ENCODE data around the gene KIZ. TPM values are rescaled to one million over a fixed set of nuclear protein-coding genes. Genes with fewer than 3 reads are reported as not detected.

The KIZ gene
- total and polyA plus RNA-seq, 2 experiments from 2014 or later, result 58.3 to 63.6 TPM

DNA sequence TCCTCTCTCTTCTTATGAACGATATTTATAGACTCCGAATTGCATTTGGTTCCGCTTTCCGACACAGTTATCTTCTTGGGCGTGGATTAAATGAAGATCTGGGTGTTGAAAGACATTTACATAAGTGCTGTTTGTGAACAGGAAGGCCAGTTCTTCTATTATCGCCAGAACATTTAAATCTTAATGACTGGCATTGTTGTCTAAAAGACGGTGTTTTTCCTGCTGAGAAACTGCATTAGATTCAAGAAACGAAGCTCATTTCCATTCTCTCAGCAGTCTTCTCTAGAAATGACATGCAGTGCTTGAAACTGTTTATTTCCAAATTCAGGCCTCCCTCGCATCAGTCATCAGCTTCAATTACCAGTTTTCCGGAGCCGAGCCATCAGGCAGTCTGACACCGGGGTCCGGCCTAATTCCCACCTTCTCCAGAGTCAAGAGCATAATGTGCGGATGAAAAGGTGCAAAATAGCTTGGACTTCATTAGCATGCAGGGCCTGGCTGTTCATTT, 35.7 kb upstream of the KIZ start:
- no peaks in the 10 kb centered on the region for H3K79me2 ChIP-seq (replicated peaks; ENCODE audit: insufficient read depth)
- no peaks in the 10 kb centered on the region for H3K27me3 ChIP-seq (ENCODE audit: insufficient read depth)
- H3K9me3 Mint-ChIP-seq, result no peaks in the 10 kb centered on the region; the same call in 2 of the 3 replicates
- H3K4me1 Mint-ChIP-seq, result peaks cover 55% of the 10 kb centered on the region
- peaks cover 59% of the 10 kb centered on the region for H3K4me1 ChIP-seq (ENCODE audit: insufficient read depth)
- peaks cover 9% of the 10 kb centered on the region; the same call in 1 of the 2 replicates for H3K9me2 ChIP-seq (ENCODE audit: insufficient read depth)
- no peak overlapping the region; the same call in 1 of the 2 replicates for H3K27ac Mint-ChIP-seq
- H3K36me3 ChIP-seq (ENCODE audit: insufficient read depth), result no peaks in the 10 kb centered on the region
- TF ChIP-seq ZNF331 (CRISPR knock-in tag; IDR thresholded peaks at IDR 0.05; ENCODE audit: low read depth) (no peak), EZH2 (IDR thresholded peaks at IDR 0.05; ENCODE audit: low read depth, unreplicated experiment) (no peak), NANOG (IDR thresholded peaks at IDR 0.05; ENCODE audit: borderline replicate concordance) (peak; percentile 72; the same call in 1 of the 2 replicates), EZH2phosphoT487 (IDR thresholded peaks at IDR 0.05; ENCODE audit: unreplicated experiment) (no peak)
- peak overlapping the region; percentile 44 for H3K4me3 ChIP-seq
- ATAC-seq, result peak; percentile 46
- H3K27me3 Mint-ChIP-seq (ENCODE audit: insufficient read depth, low read depth, poor library complexity), result no peaks in the 10 kb centered on the region
- H4K20me1 ChIP-seq (replicated peaks; ENCODE audit: insufficient read depth), result no peaks in the 10 kb centered on the region
- H2AFZ ChIP-seq, result peak overlapping the region; percentile 14; the same call in 1 of the 2 replicates
- H3K36me3 Mint-ChIP-seq (ENCODE audit: low read depth), result no peaks in the 10 kb centered on the region
- H3F3A ChIP-seq (replicated peaks; ENCODE audit: low read depth), result no peaks in the 10 kb centered on the region
- DNase-seq (ENCODE audit: low spot score), result peak; percentile 18
- peak overlapping the region; percentile 72 for H3K4me2 ChIP-seq
- peak overlapping the region; percentile 86 for H3K27ac ChIP-seq (ENCODE audit: low read depth)
- H3K4me3 Mint-ChIP-seq, result peak overlapping the region; percentile 32

DNA sequence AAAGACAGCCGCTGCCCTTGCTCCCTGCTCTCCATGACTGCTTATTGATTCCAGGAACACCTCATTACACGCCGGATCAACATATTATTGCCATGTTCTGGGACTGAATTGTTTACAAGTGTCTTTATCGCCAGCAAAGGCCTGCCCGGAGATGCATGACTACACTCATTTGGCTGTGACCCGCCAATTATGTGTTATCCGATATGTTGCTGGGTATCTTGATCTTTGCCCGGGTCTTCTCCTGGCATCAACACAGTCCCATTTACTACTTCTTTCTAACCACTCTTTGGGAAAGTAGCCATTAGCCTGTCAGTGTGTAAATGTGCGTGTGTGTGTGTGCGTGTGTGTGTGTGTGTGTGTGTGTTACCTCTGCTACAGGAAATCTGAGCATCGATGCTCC, 35.2 kb upstream of the KIZ start:
- H3K9me3 Mint-ChIP-seq, result no peaks in the 10 kb centered on the region
- Histone ChIP-seq H3K36me3 (ENCODE audit: insufficient read depth) (no peaks in the 10 kb centered on the region), H3K4me2 (peak overlapping the region; percentile 72), H3K27me3 (ENCODE audit: insufficient read depth) (no peaks in the 10 kb centered on the region), H3K4me1 (ENCODE audit: insufficient read depth) (peaks cover 59% of the 10 kb centered on the region), H2AFZ (peak overlapping the region; percentile 14; the same call in 1 of the 2 replicates), H3K4me3 (peak overlapping the region; percentile 44), H3K9me2 (ENCODE audit: insufficient read depth) (peaks cover 9% of the 10 kb centered on the region; the same call in 1 of the 2 replicates), H4K20me1 (replicated peaks; ENCODE audit: insufficient read depth) (no peaks in the 10 kb centered on the region), H3F3A (replicated peaks; ENCODE audit: low read depth) (no peaks in the 10 kb centered on the region), H3K27ac (ENCODE audit: low read depth) (peak overlapping the region; percentile 86), H3K79me2 (replicated peaks; ENCODE audit: insufficient read depth) (no peaks in the 10 kb centered on the region)
- peaks cover 55% of the 10 kb centered on the region for H3K4me1 Mint-ChIP-seq
- ATAC-seq, result no peak; the same call in 1 of the 3 replicates
- H3K36me3 Mint-ChIP-seq (ENCODE audit: low read depth), result no peaks in the 10 kb centered on the region
- TF ChIP-seq ZNF114 (CRISPR knock-in tag; IDR thresholded peaks at IDR 0.05) (no peak), ZNF331 (CRISPR knock-in tag; IDR thresholded peaks at IDR 0.05; ENCODE audit: low read depth) (no peak), JUNB (IDR thresholded peaks at IDR 0.05; ENCODE audit: unreplicated experiment) (no peak)
- H3K4me3 Mint-ChIP-seq, result peak overlapping the region; percentile 32
- DNase-seq (ENCODE audit: low spot score), result no peak
- H3K27ac Mint-ChIP-seq, result peak overlapping the region; percentile 28
- no peaks in the 10 kb centered on the region for H3K27me3 Mint-ChIP-seq (ENCODE audit: insufficient read depth, low read depth, poor library complexity)

DNA sequence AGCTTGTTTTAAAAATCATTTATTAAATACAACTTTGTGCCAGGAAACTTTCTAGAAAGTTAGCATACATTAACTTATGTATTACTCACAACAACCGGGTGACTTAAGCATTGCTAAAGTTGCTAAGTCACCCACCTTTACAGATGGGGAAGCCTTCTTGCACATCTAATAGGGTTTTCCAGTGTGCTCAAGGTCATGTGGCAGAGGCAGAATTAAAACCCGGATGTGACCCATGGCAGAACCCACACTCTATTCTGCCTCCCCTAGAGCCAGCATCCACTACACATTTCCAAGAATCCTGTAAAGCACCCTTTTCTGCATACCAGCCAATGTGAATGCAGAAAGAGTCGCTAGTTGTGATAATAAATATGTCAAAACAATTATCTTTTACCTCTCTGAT, 33.1 kb upstream of the KIZ start:
- Histone ChIP-seq H3K79me2 (replicated peaks; ENCODE audit: insufficient read depth) (no peaks in the 10 kb centered on the region), H4K20me1 (replicated peaks; ENCODE audit: insufficient read depth) (no peaks in the 10 kb centered on the region), H3F3A (replicated peaks; ENCODE audit: low read depth) (no peaks in the 10 kb centered on the region), H3K36me3 (ENCODE audit: insufficient read depth) (no peaks in the 10 kb centered on the region), H2AFZ (no peak overlapping the region), H3K27me3 (ENCODE audit: insufficient read depth) (peaks cover 14% of the 10 kb centered on the region), H3K4me1 (ENCODE audit: insufficient read depth) (peaks cover 64% of the 10 kb centered on the region), H3K4me2 (0 out of 2 replicates have a peak overlapping the region, but pooled peaks have one; percentile 72), H3K9me2 (ENCODE audit: insufficient read depth) (peaks cover 9% of the 10 kb centered on the region; the same call in 1 of the 2 replicates), H3K4me3 (no peak overlapping the region), H3K27ac (ENCODE audit: low read depth) (no peak overlapping the region)
- no peak for ATAC-seq
- Mint-ChIP-seq H3K4me3 (no peak overlapping the region), H3K4me1 (peaks cover 60% of the 10 kb centered on the region), H3K27ac (no peak overlapping the region), H3K27me3 (ENCODE audit: insufficient read depth, low read depth, poor library complexity) (peaks cover 5% of the 10 kb centered on the region), H3K9me3 (no peaks in the 10 kb centered on the region), H3K36me3 (ENCODE audit: low read depth) (no peaks in the 10 kb centered on the region)
- DNase-seq (ENCODE audit: low spot score), result no peak
- TF ChIP-seq, protein P1, sequence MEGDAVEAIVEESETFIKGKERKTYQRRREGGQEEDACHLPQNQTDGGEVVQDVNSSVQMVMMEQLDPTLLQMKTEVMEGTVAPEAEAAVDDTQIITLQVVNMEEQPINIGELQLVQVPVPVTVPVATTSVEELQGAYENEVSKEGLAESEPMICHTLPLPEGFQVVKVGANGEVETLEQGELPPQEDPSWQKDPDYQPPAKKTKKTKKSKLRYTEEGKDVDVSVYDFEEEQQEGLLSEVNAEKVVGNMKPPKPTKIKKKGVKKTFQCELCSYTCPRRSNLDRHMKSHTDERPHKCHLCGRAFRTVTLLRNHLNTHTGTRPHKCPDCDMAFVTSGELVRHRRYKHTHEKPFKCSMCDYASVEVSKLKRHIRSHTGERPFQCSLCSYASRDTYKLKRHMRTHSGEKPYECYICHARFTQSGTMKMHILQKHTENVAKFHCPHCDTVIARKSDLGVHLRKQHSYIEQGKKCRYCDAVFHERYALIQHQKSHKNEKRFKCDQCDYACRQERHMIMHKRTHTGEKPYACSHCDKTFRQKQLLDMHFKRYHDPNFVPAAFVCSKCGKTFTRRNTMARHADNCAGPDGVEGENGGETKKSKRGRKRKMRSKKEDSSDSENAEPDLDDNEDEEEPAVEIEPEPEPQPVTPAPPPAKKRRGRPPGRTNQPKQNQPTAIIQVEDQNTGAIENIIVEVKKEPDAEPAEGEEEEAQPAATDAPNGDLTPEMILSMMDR (conservative IDR thresholded peaks at IDR 0.05; ENCODE audit: low read depth in 2 of 2), result no peak
- TF ChIP-seq JUNB (IDR thresholded peaks at IDR 0.05; ENCODE audit: unreplicated experiment), result no peak

Data from GM23338 (cell line).